GM12872 (cell line): ENCODE data around the gene NR3C1.

Source experiments
- TF ChIP-seq, protein P1 (sequence below): IDR thresholded peaks from 3 replicates; pipeline ENCODE4 v1.5.1; 2011; ENCODE audit warnings: low read depth, mild to moderate bottlenecking, low read length, moderate library complexity; ENCODE audit not compliant: insufficient read depth

NR3C1 gene

DNA sequence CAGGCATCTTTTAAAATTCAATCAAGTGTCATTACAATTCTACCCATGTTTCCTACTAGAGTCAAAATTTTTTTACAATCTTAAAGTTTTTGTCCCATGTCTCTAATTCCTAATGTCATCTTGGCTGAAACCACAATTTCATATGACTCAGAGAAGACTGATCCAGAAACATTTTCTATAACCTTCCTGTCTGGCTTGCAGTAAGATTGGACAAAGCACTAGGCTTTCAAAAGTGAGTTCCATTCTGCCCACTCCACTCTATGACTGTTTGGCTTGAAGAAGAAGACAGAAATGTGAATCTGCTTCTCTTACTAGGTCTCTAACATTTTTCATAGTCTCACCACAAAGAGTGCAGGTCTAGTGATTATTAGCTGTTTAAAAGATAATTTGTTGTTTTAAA lies 88.8 kb downstream of the NR3C1 start:
- TF ChIP-seq, protein P1, sequence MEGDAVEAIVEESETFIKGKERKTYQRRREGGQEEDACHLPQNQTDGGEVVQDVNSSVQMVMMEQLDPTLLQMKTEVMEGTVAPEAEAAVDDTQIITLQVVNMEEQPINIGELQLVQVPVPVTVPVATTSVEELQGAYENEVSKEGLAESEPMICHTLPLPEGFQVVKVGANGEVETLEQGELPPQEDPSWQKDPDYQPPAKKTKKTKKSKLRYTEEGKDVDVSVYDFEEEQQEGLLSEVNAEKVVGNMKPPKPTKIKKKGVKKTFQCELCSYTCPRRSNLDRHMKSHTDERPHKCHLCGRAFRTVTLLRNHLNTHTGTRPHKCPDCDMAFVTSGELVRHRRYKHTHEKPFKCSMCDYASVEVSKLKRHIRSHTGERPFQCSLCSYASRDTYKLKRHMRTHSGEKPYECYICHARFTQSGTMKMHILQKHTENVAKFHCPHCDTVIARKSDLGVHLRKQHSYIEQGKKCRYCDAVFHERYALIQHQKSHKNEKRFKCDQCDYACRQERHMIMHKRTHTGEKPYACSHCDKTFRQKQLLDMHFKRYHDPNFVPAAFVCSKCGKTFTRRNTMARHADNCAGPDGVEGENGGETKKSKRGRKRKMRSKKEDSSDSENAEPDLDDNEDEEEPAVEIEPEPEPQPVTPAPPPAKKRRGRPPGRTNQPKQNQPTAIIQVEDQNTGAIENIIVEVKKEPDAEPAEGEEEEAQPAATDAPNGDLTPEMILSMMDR: no peak

DNA sequence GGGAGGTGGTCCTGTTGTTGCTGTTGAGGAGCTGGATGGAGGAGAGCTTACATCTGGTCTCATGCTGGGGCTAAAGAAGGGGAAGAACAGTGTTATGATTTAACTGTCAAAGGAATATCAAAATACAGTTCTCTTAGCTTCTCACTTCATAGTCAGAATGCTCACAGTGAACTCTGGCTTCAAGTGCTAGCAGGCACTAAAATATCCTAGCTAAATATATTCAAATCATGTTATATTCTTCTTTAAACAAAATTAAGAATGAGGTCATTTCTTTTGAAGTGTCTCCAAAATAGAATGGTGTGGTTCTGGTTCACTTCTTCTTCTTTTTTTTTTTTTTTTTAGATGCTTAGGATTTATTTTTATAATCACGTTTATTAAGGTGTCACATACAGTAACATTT lies 89.4 kb downstream of the NR3C1 start:
- TF ChIP-seq, protein P1: no peak

DNA sequence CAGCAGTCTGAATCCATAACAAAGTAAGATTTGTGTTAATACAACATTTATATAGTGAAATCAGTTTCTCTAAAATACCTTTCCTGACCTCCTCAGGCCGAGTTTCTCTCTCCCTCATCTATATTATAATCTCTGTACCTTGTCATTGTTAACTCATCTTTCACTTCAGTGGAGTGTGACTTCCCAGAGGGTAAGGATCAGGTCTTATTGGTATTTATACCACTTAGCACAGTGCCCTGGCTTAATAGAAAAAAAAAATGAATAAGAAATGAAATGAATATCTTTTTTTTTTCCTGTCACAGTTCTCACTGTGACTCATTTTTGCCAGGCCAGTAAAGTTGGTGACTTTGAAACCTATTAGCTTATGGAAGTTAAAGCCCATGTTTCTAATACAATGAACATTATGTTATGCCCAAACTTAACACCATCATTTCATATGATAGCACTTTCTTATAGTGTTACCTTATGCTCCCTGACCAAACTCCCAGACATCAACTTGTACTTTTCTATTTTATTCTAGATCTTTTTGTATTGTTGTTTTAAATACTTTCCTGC lies 90.1 kb downstream of the NR3C1 start:
- TF ChIP-seq, protein P1: no peak

DNA sequence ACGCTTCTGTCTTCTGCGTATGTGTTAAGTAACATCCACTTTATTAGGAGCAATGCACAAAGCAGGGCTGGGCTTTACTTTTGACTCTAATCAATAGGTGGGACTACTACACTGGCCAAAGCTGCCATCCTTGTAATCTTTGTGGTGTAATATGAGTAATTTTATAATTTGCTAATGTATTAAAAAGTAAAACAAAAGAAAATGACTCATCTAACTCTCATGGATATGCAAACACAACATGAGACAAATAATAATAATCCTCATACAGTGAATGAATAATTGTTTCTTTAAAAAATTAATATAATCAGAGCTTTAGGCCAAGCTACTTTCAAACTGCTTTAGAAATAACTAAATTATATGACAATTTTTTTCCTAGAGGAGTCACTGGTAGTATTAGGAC lies 90.7 kb downstream of the NR3C1 start:
- TF ChIP-seq, protein P1: no peak

DNA sequence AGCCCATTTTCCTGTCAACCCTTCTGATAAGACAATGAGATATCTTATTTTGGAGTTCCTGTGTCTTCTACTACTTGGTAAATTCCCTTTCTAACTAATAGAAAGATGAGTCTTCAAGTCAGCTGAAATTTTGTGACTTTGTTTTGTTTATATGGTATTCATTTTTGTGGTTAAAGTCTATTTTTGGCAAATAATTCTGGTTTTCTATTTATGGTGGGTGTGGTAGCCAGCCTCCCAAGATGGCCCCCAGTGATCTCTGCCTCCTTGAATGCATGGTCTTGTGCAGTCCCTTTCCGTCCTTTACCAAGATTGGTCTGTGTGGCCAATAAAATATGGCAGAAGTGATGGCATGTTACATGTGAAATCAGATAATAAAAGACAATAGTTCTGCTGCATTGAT lies 91.5 kb downstream of the NR3C1 start:
- TF ChIP-seq, protein P1: no peak

DNA sequence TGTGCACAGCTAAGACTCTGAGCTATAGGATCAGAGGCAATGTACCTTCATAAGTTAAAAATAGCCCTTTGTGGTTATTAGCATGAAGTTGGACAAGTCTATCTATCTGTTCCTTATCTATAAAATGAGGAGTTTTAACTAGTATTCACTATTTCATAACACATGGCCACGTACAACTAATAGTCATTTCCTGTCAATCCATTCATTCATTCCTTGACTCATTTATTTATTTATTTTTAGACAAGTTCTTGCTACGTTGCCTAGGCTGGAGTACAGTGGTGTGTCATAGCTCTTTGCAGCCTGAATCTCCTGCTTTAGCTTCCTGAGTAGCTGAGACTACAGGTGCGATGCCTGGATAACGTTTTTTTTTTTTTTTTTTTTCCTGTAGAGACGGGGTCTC lies 92.1 kb downstream of the NR3C1 start:
- TF ChIP-seq, protein P1: no peak

DNA sequence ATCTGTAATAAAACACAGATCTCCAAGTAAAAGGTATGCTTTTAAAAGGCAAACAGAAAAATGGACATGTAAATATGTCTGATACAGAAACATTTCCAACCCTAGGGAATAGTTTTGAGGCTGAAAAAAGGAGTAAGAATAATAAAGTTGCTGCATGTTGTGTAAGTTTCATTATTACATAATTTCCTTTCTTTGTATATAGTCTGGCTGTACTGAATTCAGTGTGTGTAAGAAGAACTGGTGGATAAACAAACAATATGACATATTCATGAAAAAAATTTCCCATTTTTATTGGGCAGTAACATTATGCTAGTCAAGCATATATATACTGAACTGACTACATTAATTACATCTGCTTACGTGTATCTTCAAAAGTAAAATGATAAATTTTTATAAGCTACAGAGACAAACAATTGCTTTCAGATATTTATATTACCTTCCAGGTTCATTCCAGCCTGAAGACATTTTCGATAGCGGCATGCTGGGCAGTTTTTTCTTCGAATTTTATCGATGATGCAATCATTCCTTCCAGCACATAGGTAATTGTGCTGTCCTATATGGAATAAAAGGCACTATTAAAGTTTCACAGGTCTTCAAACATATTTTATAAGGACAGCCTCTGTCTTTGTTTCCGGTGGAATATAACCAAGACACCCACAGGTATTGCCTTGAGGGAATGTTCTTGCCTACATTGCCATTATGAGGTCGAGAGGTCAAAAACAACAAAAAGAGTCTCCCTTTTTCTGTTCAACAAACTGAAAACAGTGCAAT lies 93.6 kb downstream of the NR3C1 start:
- TF ChIP-seq, protein P1: no peak
